Endothelial cell of hepatic sinusoid (primary cell): Measurements from ENCODE around the gene SLAMF8.

ENCODE experiments used
- in situ Hi-C: cut with HindIII; loops from 2 replicates; pipeline ENCODE4 v1.10.0; 2017; ENCODE audit warnings: low sequenced_read_pairs

SLAMF8 gene

DNA sequence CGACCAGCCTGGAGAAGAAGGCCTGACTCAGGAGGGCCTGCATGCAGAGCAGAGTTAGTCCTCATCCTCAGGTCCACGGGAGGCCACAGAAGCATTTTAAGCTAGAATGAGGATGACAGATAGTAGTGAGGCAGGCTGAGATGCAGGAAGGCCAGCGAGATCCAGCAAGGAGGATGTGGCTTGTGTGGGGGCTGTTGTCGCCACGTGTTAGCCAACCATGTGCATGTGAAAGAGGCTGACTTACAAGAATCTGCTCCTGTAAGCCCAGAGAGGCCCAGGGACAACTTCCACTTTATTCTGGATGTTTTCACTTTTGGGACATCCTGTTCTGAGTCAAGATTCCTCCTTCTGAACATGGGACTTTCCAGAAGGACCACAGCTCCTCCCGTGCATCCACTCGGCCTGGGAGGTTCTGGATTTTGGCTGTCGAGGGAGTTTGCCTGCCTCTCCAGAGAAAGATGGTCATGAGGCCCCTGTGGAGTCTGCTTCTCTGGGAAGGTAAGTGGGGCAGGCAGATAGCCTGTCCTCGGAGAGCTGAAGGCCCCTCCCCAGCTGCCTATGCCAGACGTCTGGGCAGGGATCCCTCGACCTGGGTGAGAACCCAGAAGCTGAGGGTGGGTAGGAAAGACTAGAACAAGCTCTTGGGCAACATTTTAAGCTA lies at the start of gene SLAMF8:
TSS of gene SLAMF8 (plus strand) at position 433 of the 661 bp plus-strand sequence. CDS start at position 459, 26 bp downstream.
- in situ Hi-C loops, result no loop called here

DNA sequence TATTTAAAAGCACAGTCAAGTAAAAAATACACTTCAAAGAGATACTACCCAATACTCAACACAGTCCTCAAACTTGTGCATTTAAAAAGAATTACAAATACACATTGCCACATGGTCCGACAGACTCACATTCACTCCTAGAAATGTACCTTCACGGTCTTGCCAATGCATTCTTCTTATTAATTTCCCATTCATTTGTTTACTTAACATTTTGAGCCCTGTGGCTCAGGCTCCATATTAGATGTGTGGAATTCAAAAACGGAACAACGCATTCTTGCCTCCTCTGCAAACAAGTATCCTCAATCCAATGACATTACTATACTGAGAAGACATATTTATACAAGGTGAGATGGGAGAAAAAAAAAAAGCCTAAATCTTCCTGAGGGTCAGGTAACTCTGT lies 48.4 kb upstream of the SLAMF8 start:
- in situ Hi-C loops, result loop anchor here (5.0 to 25.0 kb wide), 2 partner anchors 109 to 234 kb away; no protein-coding TSS in a partner anchor

DNA sequence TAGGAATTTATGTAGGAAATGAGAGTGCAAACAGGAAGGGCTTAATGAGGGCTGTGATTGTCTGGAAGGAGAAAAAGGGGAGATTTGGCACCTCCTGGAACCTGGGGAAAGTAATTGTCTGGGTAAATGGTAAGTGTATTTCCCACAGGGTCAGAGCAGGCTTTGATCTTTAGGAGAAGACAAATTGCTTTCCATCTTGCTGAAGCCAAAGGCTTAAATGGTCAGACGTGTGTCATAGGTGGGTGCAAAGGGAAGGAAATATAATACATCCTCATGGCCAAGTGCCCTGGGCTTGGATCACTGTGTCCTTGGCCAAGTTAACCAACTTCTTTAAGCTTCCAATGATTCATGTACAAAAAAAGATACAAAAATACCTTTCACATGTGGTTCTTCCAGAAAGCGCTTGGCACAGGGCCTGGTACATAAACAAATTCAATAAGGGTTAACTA lies 47.2 kb upstream of the SLAMF8 start:
- in situ Hi-C loops, result loop anchor here (5.0 to 25.0 kb wide), 2 partner anchors 108 to 233 kb away; no protein-coding TSS in a partner anchor

DNA sequence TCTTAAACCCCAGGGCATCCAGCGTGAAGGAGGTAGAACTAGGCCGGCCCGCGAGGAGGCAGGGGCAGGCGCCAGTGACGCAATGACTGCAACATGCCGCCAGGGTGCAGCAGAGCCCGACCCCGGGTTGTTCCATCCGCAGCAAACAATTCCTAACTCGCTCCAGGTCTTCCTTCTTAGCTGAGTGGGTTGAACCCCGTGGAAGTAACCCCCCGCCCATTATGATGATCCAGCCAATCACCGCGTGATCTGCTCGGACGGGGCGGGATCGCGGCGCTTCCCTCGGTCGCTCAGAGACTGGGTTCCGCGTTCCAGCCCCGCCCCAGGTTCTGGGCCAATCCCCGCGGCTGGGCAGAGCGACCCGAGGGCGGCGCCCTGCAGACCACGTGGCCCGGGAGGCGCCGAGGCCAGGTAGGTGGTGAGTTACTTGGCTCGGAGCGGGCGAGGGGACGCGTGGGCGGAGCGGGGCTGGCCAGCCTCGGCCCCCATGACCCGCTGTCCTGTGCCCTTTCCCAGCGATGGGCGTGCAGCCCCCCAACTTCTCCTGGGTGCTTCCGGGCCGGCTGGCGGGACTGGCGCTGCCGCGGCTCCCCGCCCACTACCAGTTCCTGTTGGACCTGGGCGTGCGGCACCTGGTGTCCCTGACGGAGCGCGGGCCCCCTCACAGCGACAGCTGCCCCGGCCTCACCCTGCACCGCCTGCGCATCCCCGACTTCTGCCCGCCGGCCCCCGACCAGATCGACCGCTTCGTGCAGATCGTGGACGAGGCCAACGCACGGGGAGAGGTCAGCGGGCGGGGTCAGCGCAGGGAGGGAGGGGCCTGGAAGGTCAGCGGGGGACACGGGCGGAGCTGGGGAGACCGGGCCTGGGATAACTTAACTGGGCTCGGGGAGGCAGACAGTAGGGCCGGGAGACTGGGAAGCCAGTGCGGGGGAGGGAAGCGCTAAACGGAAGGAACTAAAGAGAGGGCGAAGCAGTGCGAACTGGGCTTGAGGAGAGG lies 45.8 kb upstream of the SLAMF8 start, which contains the start of gene DUSP23:
TSS of gene DUSP23 (plus strand) at position 380 of the 1,000 bp plus-strand sequence. CDS start at position 519, 139 bp downstream.
- in situ Hi-C loops, result loop anchor here (25.0 kb wide), 1 partner anchor 231 kb away; no protein-coding TSS in a partner anchor

DNA sequence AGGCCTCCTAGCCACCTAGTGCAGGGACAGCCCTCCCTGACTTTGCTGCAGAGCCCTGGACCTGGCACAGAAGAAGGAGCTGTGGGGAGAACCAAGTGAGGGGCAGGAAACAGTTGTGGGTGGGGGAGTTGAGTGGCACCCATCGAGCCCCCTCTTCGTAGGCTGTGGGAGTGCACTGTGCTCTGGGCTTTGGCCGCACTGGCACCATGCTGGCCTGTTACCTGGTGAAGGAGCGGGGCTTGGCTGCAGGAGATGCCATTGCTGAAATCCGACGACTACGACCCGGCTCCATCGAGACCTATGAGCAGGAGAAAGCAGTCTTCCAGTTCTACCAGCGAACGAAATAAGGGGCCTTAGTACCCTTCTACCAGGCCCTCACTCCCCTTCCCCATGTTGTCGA lies 44.7 kb upstream of the SLAMF8 start:
- in situ Hi-C loops, result loop anchor here (25.0 kb wide), 1 partner anchor 230 kb away; no protein-coding TSS in a partner anchor

DNA sequence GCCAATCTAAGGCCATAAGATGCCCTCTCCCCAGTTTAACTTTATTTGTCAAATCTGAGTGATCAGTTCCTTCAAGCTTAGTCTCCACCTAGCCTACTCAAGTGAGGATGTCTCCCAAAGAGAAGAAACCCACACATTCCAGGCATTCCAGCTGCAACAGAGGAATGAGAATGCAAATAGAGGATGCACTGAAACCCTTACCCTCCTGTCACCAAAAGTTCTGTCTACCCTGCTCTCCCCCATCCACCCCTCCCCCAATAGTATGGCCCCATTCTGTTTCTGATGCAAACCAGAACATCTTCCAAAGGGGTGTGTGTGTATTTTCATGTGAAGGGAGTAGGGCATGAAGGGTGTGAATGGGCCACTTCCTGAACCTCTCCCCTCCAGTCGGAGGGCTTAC lies 42.9 kb upstream of the SLAMF8 start:
- in situ Hi-C loops, result loop anchor here (25.0 kb wide), 1 partner anchor 229 kb away; no protein-coding TSS in a partner anchor

DNA sequence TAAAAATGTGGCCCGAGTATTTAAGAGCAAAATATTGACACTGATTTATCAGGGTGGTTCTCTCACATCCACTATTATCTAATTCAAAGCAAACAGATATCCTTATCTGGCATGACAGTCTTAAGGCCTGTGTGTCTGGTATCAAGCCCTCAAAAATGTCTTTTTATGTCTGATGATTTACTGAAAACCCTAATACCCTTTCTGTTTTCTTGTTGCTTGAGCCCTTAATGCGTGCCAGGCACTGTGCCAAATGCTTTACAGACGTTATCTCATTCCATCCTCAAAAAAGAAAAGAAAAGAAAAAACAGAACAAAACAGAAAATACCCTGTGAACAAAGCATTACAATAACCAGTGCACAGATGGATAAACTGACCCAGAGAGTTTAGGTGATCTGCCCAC lies 40.2 kb upstream of the SLAMF8 start:
- in situ Hi-C loops, result loop anchor here (25.0 kb wide), 1 partner anchor 226 kb away; no protein-coding TSS in a partner anchor

DNA sequence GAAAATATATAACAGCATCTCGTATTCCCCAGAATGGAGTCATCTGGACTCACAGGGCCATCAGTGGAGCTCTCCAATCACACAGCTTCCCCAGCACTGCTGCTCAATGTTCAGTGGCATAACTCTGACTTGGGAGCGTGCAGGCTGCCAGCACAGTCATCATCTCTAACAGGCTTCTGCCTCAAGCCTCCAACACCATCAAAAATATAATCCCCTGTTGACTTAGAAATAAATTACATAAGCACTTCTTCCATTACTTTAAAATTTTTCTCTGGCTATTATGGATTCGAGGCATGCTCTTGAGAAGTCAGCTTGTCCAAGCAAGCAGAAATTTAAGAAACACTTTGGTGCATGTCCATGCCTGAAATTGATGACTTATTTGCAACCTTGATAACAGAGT lies 39.7 kb upstream of the SLAMF8 start:
- in situ Hi-C loops, result loop anchor here (25.0 kb wide), 1 partner anchor 225 kb away; no protein-coding TSS in a partner anchor

DNA sequence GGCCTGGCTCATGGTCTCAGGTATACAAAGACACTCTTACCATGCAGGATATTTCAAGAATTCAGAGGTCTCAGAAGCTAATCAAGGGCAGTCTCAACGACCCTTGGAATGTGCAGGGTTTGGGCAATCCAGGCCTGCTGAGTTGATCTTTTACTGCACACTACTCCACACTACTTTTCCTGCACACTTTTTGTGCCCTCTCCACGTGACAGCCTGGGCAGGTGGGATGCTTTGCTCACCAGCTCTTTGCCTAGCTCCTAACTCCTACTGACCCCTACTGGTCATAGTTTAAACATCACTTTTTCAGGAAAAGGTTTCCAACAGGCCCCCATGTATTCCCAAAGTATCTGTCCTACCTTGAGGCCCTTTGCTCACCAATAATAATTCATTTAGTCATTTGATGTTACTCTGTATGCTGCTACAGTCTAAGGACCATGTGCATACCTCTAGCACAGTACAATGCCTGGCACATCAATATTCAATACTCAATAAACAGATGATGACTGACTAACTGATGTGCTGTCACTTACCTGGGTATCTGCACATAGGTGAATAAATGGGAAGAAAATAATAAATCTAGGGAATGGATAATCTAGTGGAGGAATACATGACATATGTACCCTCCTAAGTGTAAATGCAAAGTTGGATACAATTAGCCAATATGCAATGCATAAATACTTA lies 36.3 kb upstream of the SLAMF8 start:
- in situ Hi-C loops, result loop anchor here (25.0 kb wide), 1 partner anchor 222 kb away; no protein-coding TSS in a partner anchor

DNA sequence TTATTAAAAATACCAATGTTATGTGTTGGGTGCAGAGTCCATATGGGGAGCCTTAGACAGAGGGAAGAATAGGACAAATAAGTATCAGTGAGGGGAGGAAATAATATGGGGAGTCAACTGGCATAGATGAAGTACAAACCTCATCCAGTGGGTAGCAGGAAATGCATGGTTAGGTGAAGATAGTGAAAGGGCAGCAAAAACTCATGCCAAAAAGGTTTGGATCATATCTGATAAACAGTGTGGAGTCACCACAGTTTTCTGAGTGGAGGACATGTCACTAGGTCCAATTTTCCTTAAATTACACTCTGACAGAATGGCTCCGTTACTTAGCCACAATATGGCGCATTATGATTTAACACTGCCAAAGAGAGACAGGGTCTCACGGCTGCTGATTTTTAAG lies 35.6 kb upstream of the SLAMF8 start:
- in situ Hi-C loops, result loop anchor here (25.0 kb wide), 1 partner anchor 221 kb away; no protein-coding TSS in a partner anchor

DNA sequence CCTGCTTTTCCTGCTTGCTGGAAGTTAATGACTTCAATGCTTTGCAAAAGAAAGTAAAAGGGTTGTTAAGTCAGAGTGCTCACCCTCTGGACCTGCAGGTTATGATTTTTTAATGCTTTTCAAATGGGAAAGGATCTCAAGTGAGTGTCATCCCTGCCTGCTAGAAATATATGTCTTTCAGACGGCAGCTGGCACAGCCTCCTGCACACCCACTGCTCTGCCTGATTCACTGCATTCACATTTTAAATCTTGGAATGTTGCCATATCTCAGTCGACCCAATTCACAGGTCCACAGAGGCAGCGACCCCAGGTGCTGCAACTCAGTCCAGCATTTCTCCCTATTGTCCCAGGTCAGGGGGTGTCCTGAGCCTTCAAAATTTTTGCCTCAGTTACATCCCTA lies 35.2 kb upstream of the SLAMF8 start:
- in situ Hi-C loops, result loop anchor here (25.0 kb wide), 1 partner anchor 221 kb away; no protein-coding TSS in a partner anchor

DNA sequence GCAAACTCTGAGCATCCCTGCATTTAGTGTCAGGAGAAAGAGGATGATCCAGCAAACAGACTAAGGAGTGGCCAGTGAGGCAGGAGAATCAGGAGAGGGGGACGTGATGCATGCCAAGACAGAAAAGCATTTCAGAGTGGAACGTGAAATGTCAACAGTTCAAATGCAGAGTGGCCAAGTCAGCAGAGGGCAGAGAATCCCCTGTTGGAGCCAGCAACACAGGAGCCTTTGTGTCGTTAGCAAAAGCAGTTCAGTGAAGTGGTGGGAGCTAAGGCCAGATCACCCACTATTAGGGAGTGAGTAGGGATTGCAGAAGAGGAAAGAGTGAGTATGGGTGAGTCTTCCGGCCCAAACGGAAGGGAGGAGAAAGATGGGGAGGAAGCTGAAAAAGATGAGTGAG lies 31.1 kb upstream of the SLAMF8 start:
- in situ Hi-C loops, result loop anchor here (5.0 to 25.0 kb wide), 2 partner anchors 97 to 217 kb away; no protein-coding TSS in a partner anchor

DNA sequence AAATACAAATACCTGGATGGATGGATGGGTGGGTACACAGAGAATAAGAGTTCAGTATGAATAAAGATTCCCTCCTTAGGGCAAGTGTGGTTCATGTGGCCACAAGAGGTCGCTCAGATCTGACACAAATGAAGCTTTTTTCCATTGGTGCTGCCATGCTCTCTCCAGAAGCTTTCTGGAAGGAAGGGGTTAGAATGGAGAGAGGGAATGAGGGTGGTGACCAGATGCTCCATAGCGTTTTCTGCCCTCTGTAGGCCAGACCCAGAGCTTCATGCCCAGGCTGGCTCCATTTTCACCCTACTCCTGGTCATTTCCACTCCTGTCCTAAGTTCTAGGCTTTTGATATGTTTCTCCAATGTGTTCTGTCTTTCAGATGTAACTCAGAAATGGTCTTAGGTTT lies 27.8 kb upstream of the SLAMF8 start:
- in situ Hi-C loops, result loop anchor here (5.0 to 25.0 kb wide), 2 partner anchors 93 to 213 kb away; no protein-coding TSS in a partner anchor

DNA sequence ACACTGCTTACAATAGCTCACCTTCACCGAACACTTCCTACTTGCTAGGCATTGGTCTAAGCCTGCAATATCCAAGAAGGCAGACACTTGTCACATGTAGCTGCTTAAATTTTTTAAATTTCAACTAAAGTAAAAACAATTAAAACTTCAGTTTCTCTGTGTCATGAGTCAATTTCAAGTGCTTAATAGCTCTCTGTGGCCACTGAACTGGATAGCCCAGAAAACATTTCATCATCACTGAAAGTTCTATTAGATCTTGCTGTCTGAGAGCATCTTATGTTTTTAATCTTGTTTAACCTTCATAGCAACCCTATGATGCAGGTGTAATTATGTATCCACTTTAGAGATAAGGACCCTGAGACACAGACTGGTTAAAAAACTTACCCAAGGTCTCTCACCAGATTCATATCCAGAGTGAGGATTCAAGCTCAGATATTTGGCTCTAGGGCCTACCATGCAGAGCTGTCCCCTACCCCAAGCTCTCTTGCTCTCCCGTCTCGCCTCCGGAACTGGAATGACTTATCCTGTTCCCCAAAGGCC lies 27.2 kb upstream of the SLAMF8 start:
- in situ Hi-C loops, result loop anchor here (5.0 to 25.0 kb wide), 2 partner anchors 93 to 213 kb away; no protein-coding TSS in a partner anchor

DNA sequence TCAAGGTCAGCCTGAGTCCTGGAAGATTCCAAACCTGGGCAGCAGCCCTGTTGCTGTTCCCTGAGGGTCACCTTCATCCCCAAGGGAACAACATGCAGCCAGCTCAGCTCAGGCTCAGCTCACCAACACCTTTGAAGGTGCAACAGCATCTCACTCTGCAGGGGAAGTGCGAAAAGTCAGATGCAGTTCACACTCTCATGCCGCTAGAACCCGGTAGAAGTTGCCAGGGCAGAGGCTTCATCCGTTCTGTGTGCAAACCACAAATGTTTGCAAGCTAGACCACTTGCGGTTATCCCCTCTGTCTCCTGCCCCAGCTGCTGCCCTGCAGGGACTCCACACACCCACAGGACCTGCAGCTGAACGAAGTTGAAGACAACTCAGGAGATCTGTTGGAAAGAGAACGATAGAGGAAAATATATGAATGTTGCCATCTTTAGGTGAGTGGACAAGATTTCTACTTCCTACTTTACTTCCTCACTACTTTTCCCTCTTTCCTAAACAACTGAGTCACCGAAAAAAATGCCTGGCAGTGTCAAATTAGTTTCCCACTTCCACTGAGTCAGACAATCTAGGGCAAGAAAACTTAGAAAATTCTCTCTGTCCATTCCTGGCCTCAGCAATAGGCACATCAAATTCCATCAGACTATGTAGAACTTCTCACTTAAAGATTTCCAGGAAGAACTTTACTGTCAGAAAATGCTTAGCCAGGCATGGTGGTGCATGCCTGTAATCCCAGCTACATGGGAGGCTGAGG lies 26.3 kb upstream of the SLAMF8 start:
- in situ Hi-C loops, result no loop called here

DNA sequence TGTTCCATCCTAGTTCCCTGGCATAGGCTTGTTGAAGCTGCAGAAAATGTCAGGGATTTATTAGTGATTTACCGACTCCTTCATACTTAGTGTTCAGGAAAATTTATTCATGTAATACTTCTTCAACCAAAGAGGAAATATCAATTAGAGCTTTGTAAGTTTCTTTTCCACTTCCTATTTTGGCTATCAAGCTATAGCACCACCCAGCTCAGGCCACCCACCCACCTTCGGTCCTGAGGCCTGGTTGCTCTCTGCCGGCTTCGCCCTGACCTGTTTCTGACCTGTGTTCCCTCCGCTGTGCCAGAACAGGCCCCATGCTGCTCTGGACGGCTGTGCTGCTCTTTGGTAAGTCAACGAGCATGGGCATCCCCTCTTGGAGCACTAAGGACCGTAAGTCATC lies 24.6 kb upstream of the SLAMF8 start, which contains the start of gene FCRL6:
TSS of gene FCRL6 (plus strand) at position 250 of the 400 bp plus-strand sequence. CDS start at position 315, 65 bp downstream.
- in situ Hi-C loops, result no loop called here

DNA sequence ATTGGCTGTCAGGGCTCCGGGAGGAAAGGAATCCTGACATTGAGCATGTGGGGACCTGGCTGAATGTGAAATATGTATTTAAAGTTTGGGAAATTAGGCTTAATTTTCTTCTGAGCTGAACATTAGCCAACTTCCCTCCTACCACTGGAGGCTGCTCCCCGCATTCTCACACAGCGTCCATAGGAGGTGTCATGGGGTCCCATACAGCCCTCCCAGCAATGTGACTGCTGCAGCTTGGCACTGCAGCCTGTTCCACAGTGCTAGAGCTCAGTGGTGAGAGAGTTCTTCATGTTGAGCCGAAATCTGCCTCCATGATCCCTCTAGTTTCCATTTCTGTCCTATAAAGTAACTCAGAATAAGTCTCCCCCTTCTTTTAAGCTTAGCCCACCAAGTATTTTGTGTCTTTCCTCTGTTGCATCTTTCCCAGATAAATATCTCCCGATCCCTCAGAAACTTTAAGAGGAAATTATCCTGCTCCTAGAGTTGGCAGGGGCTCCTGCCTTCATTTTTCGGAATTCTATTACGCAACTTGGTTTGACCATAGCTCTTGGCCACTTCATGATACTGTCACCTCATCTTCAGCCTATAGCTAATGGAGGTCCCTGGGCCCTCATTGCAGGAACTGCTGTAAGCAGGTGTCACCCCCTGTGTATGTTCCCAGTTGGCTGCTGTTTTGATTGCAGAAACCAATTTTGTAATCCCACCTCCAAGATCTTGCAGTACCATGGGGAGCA lies 22.6 kb upstream of the SLAMF8 start:
- in situ Hi-C loops, result no loop called here

DNA sequence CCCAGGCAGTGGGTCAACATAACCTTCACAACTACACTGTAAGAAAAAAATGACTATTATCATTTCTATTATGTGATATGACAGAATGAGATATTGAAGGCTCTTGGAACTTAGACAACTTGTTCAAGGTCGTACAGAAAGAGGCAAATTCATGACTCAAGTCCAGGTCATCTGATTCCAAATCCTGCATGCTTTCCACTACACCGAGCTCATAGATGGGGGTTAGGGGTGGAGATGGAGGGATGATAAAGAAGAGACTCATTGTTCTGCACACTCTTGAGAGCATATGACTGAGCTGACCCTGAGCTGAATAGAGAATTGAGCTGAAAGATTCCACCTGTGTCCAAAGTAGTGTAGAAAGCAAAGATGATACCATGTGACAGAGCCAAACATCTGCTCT lies 21.7 kb upstream of the SLAMF8 start:
- in situ Hi-C loops, result no loop called here
